ENCODE data around the gene RNASEH1. TPM values are rescaled to one million over a fixed set of nuclear protein-coding genes. Genes with fewer than 3 reads are reported as not detected.
A peak's percentile ranks its signal among the peaks of the same experiment; 100 is the strongest.

RNASEH1 gene
- total RNA-seq, 1 donor from 2014 or later: 26.8 TPM

- Histone ChIP-seq H3K27ac (peak overlapping the region; percentile 95), H3K27me3 (no peaks in the 10 kb centered on the region), H3F3A (ENCODE audit: low read depth) (peaks cover 12% of the 10 kb centered on the region), H3K9ac (peak overlapping the region; percentile 99), H3K4me3 (peak overlapping the region; percentile 93), H3K4me2 (peak overlapping the region; percentile 99), H3K36me3 (peaks cover 9% of the 10 kb centered on the region), H4K20me1 (ENCODE audit: low read depth) (peaks cover 14% of the 10 kb centered on the region), H3K79me2 (ENCODE audit: low read depth) (peaks cover 47% of the 10 kb centered on the region), H2AFZ (replicated peaks) (peak overlapping the region; percentile 91), H3K4me1 (peaks cover 4% of the 10 kb centered on the region), H3K9me3 (ENCODE audit: low read depth) (no peaks in the 10 kb centered on the region)
- H3K27ac Mint-ChIP-seq: peak overlapping the region; percentile 25
- DNase-seq (ENCODE audit: low spot score): no peak
- peaks cover 4% of the 10 kb centered on the region for H3K27me3 Mint-ChIP-seq (ENCODE audit: insufficient read depth, low read depth)
- peaks cover 14% of the 10 kb centered on the region for H3K4me1 Mint-ChIP-seq
- H3K4me3 Mint-ChIP-seq: peak overlapping the region; percentile 92
- peaks cover 10% of the 10 kb centered on the region for H3K36me3 Mint-ChIP-seq
- no peaks in the 10 kb centered on the region for H3K9me3 Mint-ChIP-seq
- TF ChIP-seq EZH2phosphoT487 (IDR thresholded peaks at IDR 0.05) (no peak), EZH2 (IDR thresholded peaks at IDR 0.05) (no peak)
- TF ChIP-seq, protein P1, sequence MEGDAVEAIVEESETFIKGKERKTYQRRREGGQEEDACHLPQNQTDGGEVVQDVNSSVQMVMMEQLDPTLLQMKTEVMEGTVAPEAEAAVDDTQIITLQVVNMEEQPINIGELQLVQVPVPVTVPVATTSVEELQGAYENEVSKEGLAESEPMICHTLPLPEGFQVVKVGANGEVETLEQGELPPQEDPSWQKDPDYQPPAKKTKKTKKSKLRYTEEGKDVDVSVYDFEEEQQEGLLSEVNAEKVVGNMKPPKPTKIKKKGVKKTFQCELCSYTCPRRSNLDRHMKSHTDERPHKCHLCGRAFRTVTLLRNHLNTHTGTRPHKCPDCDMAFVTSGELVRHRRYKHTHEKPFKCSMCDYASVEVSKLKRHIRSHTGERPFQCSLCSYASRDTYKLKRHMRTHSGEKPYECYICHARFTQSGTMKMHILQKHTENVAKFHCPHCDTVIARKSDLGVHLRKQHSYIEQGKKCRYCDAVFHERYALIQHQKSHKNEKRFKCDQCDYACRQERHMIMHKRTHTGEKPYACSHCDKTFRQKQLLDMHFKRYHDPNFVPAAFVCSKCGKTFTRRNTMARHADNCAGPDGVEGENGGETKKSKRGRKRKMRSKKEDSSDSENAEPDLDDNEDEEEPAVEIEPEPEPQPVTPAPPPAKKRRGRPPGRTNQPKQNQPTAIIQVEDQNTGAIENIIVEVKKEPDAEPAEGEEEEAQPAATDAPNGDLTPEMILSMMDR (IDR thresholded peaks at IDR 0.05): no peak
These were observed 411 bp downstream of the RNASEH1 start for GRCh38 chr2:3557639-3558204.

DNA sequence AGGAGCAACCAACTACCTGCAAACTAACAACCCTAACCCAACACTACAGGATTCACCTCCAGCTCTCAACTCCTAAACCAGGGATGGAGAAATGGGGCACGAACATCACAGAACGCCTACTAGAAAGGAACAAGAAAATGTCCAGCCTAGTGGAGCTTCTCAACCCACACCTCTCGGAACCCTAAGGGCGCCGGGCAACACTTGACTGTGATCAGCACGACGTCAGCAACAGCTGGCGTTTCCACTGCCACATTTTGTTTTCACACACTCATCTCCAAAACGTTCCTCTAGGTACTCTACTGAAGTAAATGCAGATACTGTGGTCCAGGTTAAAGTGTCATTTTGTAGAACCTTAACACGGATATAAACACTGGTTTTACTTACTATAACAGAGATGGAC is 4.2 kb downstream of the RNASEH1 start:
- Mint-ChIP-seq H3K4me3 (no peak overlapping the region), H3K4me1 (peaks cover 10% of the 10 kb centered on the region), H3K27ac (no peak overlapping the region), H3K27me3 (ENCODE audit: insufficient read depth, low read depth) (no peaks in the 10 kb centered on the region), H3K36me3 (peaks cover 25% of the 10 kb centered on the region), H3K9me3 (no peaks in the 10 kb centered on the region)
- no peak for DNase-seq (ENCODE audit: low spot score)
- H3K4me3 ChIP-seq: no peak overlapping the region
- peaks cover 4% of the 10 kb centered on the region for H3K4me1 ChIP-seq
- H3K27ac ChIP-seq: no peak overlapping the region
- H3K79me2 ChIP-seq (ENCODE audit: low read depth): peaks cover 41% of the 10 kb centered on the region
- H3K9ac ChIP-seq: peak overlapping the region; percentile 13
- H3K36me3 ChIP-seq: peaks cover 18% of the 10 kb centered on the region
- H2AFZ ChIP-seq (replicated peaks): no peak overlapping the region
- TF ChIP-seq EZH2 (IDR thresholded peaks at IDR 0.05) (no peak), EZH2phosphoT487 (IDR thresholded peaks at IDR 0.05) (no peak)
- TF ChIP-seq, protein P1 (IDR thresholded peaks at IDR 0.05): no peak
- no peak overlapping the region for H3K4me2 ChIP-seq
- peaks cover 14% of the 10 kb centered on the region for H4K20me1 ChIP-seq (ENCODE audit: low read depth)
- peaks cover 7% of the 10 kb centered on the region for H3F3A ChIP-seq (ENCODE audit: low read depth)
- H3K9me3 ChIP-seq (ENCODE audit: low read depth): no peaks in the 10 kb centered on the region
- H3K27me3 ChIP-seq: no peaks in the 10 kb centered on the region

DNA sequence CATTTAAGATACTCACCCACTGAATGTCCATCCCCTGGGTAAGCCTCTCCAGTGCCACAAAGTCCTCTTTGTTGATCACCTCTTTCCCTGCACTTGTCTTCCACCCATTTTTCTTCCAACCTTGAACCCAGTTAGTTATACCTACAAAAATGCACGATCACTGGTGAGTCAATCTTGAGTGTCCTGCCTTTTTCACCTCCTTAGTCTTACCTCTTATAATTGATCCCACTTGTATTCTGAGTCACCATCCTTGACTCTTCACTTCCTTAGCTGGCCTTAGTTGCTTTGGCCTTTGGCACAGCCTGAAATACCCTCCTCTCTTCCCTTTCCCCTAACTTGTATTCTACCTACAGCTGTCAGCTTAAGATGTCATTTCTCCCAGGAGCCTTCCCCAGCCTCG is 10.2 kb downstream of the RNASEH1 start:
- no peak overlapping the region for H3K4me3 Mint-ChIP-seq
- no peaks in the 10 kb centered on the region for H3F3A ChIP-seq (ENCODE audit: low read depth)
- no peaks in the 10 kb centered on the region for H4K20me1 ChIP-seq (ENCODE audit: low read depth)
- no peak overlapping the region for H3K27ac Mint-ChIP-seq
- TF ChIP-seq EZH2 (IDR thresholded peaks at IDR 0.05): no peak
- TF ChIP-seq, protein P1 (IDR thresholded peaks at IDR 0.05): no peak
- no peak for TF ChIP-seq EZH2phosphoT487 (IDR thresholded peaks at IDR 0.05)
- H3K9me3 Mint-ChIP-seq: no peaks in the 10 kb centered on the region
- no peak overlapping the region for H3K27ac ChIP-seq
- no peaks in the 10 kb centered on the region for H3K27me3 Mint-ChIP-seq (ENCODE audit: insufficient read depth, low read depth)
- H3K4me1 ChIP-seq: no peaks in the 10 kb centered on the region
- H3K36me3 Mint-ChIP-seq: peaks cover 45% of the 10 kb centered on the region
- H3K27me3 ChIP-seq: no peaks in the 10 kb centered on the region
- H3K4me2 ChIP-seq: no peak overlapping the region
- DNase-seq (ENCODE audit: low spot score): no peak
- no peak overlapping the region for H2AFZ ChIP-seq (replicated peaks)
- H3K36me3 ChIP-seq: peaks cover 22% of the 10 kb centered on the region
- H3K4me3 ChIP-seq: no peak overlapping the region
- H3K79me2 ChIP-seq (ENCODE audit: low read depth): peaks cover 3% of the 10 kb centered on the region
- H3K4me1 Mint-ChIP-seq: no peaks in the 10 kb centered on the region
- no peaks in the 10 kb centered on the region for H3K9me3 ChIP-seq (ENCODE audit: low read depth)
- H3K9ac ChIP-seq: no peak overlapping the region
